Urinary bladder (tissue), 4 donors: Measurements from ENCODE around the gene GMDS. TPM values are rescaled to one million over a fixed set of nuclear protein-coding genes. Genes with fewer than 3 reads are reported as not detected.

ENCODE experiments used
- DNase-seq: peaks from one replicate; pipeline ENCODE4 v3.0.0-alpha.2; 2015; ENCODE audit errors: extremely low spot score
- H3K27ac ChIP-seq: one replicate; pipeline ENCODE4 v1.5.1; 2013; ENCODE audit warnings: low read depth, mild to moderate bottlenecking, moderate library complexity
- H3K36me3 ChIP-seq: one replicate; pipeline ENCODE4 v1.6.1; 2013; ENCODE audit warnings: mild to moderate bottlenecking, moderate library complexity; ENCODE audit not compliant: insufficient read depth
- H3K4me1 ChIP-seq: one replicate; pipeline ENCODE4 v1.6.1; 2013; ENCODE audit warnings: mild to moderate bottlenecking, moderate library complexity; ENCODE audit not compliant: insufficient read depth
- H3K4me3 ChIP-seq: one replicate; pipeline ENCODE4 v1.5.1; 2013; ENCODE audit warnings: low read depth, low read length
- WGBS: extraction: QIAGEN DNeasy Blood & Tissue Kit; methylation state at CpG from one replicate; pipeline ENCODE4 v1.1.7; 2013; 5-methylcytosine and 5-hydroxymethylcytosine counted together
- polyA plus RNA-seq: library from polyadenylated mRNA; stranded (reverse); fragments of 200-250 nt; gene quantifications from one replicate; pipeline ENCODE4 v1.2.3, GENCODE V29; 2013
- total RNA-seq: library from RNA; depleted of rRNA; stranded (reverse); fragments of >200 nt; gene quantifications from one replicate; pipeline ENCODE4 v1.2.3, GENCODE V29; 2014
- donor health status: healthy with polysubstance abuse.
- donor health status: healthy.

The GMDS gene
- total and polyA plus RNA-seq, 2 donors: 7.5 to 10.7 TPM

DNA sequence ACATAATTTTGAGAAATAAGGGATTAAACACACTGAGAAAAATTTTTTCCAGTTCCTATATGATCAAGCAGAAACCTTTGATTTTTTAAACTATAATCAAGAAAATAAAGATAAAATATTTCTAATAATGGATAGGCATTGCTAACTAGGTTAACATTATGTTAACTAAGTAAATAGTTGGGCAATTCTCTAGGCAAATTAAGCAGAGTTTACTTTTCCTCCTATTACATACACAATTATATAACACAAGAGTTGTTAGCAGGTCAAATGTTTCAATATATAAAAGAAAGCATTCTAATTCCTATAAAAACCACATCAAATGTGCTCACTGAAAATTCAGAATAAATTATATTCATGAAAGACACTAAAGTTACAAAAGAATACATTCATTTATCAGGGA lies 191.7 kb downstream of the GMDS start:
- no peak for DNase-seq
- Histone ChIP-seq H3K36me3 (no peaks in the 10 kb centered on the region), H3K27ac (no peak overlapping the region), H3K4me3 (no peak overlapping the region), H3K4me1 (peaks cover 1% of the 10 kb centered on the region)

DNA sequence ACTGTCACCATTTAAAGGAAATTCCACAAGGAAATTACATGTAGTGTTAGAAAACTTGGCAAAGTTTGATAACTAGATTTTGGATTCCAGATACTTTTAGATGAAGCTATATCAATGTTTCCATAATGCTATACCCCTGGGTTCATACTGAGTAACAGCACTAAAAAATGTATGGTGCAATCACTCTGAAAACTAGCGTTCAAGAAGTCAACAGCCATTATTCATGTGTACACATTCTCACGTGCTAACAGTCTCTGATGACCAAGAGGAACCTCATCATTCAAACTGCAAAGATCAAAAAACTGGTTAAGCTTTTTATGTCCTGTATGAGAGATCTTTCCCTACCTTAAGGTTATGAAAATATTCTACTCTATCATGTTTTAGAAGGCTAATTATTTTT lies 197.6 kb downstream of the GMDS start:
- no peaks in the 10 kb centered on the region for H3K36me3 ChIP-seq
- H3K4me1 ChIP-seq: no peaks in the 10 kb centered on the region
- no peak for DNase-seq
- H3K27ac ChIP-seq: no peak overlapping the region
- H3K4me3 ChIP-seq: no peak overlapping the region
- WGBS: 64% methylated on average over 2 of the region's 2 CpGs

DNA sequence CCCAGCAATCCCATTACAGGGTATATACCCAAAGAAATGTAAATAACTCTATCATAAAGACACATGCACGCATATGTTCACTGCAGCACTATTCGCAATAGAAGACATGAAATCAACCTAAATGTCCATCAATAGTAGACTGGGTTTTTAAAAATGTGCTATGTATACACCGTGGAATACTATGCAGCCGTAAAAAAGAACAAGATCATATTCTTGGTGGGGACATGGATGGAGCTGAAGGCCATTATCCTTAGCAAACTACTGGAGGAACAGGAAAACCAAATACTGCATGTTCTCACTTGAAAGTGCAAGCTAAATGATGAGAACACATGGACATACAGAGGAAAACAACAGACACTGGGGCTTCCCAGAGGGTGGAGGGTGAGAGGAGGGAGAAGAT lies 201.2 kb downstream of the GMDS start:
- no peak overlapping the region for H3K27ac ChIP-seq
- WGBS: 98% methylated on average over 4 of the region's 4 CpGs
- DNase-seq: no peak
- H3K4me1 ChIP-seq: no peaks in the 10 kb centered on the region
- no peaks in the 10 kb centered on the region for H3K36me3 ChIP-seq
- H3K4me3 ChIP-seq: no peak overlapping the region

DNA sequence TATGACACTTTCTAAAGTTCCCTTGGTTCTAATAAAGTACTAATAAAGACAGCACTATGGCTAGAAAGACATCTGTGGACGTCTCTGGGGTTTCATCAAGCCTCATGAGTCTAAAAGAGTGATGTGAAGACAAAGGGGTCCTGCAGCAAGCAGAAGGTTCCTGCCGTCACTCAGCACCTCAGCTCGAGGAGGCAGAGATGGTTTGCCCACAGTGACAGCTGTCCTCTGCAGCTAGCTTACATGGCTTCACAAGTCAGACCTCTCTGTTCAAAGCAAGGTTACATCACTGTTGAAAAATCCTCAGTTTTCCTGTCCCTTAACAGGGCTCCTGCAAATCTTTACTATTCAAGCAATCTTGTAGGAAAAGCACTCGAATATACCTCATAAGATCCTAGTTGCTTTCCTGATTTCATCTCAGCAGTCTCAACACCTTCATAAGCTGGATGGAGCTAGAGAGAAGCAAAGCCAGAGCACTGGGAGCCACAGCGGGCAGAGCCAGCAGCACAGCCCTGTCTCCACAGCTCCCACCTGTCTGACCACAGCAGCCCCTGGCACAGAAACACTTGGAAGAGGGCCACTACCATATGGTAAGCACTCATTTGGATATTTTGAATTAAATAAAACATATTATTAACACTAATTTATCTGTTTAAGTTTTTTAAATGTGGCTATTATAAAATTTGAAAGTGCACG lies 202.3 kb downstream of the GMDS start:
- 79% methylated on average over 6 of the region's 6 CpGs for WGBS
- DNase-seq: no peak
- Histone ChIP-seq H3K4me3 (no peak overlapping the region), H3K27ac (no peak overlapping the region), H3K36me3 (no peaks in the 10 kb centered on the region), H3K4me1 (no peaks in the 10 kb centered on the region)

DNA sequence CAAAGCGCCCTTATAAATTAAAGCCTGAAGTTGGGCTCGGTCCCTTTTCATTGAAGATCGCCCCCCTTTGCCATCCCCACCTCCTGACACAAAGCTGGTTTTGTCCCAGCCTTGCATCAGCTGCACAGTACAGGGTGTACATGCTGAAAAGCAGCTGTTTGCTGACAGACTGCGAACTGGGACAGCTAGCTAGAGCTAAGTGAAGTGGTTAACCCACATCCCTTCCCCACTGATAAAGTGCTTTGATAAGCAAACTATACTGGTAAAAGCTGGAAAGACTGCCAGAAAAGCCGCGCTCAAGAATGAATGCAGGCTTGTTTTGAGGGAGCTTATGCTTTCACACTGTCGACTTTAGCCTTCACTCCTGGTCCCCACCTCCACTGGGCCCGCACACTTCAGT lies 207.3 kb downstream of the GMDS start:
- WGBS: 50% methylated on average over 8 of the region's 8 CpGs
- DNase-seq: peak; percentile 36
- no peak overlapping the region for H3K27ac ChIP-seq
- H3K36me3 ChIP-seq: no peaks in the 10 kb centered on the region
- no peaks in the 10 kb centered on the region for H3K4me1 ChIP-seq
- no peak overlapping the region for H3K4me3 ChIP-seq

DNA sequence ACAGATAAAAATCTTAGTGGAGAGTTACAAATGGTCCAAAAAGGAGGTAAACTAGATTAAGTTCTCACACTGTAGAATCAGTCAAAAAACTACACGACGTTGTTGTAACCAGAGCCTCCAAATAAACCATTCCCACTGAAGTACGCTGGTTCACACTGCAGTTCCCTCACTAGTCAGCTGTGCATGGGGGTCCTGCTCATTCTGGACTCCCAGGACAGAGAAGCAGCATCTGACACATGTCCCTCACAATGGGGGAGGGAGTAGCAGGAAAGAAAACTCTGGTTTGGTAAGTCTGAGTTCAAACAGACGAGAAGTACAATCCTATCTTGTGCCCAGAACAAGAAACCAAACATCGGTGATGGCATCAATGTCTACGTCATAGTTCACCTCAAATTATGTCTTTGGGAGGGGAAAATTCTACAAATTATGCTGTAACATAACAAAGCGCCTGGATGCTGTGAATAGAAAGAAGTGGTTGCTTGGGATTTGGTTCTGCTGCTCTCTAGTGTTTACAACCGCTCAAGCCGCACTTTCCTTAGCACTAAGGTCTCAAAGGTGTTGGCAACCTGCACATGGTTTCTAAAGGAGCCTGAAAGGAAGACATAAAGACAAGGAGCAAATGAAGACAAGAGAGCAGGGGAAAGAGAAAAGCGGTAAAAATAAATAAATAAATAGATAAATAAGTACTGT lies 208.0 kb downstream of the GMDS start:
- DNase-seq: no peak
- H3K4me3 ChIP-seq: no peak overlapping the region
- no peak overlapping the region for H3K27ac ChIP-seq
- no peaks in the 10 kb centered on the region for H3K36me3 ChIP-seq
- WGBS: 70% methylated on average over 10 of the region's 10 CpGs
- no peaks in the 10 kb centered on the region for H3K4me1 ChIP-seq

DNA sequence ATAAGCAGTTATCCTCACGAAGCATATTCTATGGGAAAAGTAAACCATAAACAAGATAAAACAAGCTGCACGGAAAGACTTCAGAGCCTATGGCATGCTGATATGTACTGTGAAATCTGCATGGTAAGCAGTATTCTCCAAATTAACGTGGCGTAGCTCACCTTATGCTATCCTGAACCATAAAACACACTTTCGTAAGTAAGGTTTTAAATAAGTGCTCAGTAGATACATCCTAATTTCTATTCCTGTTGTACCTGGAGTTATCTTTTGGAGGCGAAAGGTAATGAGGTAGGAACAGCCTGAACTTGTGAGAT lies 208.7 kb downstream of the GMDS start:
- Histone ChIP-seq H3K27ac (no peak overlapping the region), H3K4me1 (no peaks in the 10 kb centered on the region), H3K36me3 (no peaks in the 10 kb centered on the region), H3K4me3 (no peak overlapping the region)
- WGBS: 59% methylated on average over 6 of the region's 6 CpGs
- no peak for DNase-seq

DNA sequence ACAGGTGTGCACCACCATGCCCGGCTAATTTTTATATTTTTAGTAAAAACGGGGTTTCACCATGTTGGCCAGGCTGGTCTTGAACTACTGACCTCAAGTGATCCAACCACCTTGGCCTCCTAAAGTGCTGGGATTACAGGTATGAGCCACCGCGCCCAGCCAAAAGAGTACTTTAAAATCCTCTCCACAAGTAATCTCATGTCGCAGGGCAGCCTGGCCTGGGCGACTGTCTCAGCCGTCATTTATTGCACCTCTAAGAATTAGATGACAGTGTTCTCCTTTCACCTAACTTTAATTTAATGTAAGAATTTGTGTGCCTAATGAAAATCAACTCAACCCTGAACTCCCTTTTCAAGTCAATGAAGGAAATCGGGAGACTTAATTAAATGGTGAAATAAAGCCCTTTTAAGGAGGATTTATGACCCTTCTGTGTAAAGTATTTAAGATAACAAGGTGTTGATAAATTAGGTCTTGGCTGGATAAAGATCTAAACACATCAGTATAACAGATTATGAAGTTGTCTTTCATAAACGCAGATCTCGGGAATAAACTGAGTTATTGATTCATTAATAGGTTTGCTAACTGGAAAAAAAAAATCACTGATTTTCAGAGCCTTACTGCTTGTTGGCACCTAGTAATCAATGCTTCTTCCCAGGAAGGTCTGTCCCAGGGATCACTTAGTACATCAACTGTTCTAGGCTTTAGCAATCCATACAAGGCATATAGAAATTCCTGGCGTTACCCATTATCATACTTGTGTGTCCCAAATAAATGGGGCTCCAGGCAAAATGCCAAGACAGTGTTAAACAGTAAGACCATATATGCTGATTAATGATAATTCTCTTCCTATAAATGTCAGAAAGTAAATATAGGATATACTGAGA lies 209.3 kb downstream of the GMDS start:
- no peak overlapping the region for H3K27ac ChIP-seq
- no peak for DNase-seq
- no peaks in the 10 kb centered on the region for H3K4me1 ChIP-seq
- 80% methylated on average over 11 of the region's 11 CpGs for WGBS
- no peaks in the 10 kb centered on the region for H3K36me3 ChIP-seq
- H3K4me3 ChIP-seq: no peak overlapping the region

DNA sequence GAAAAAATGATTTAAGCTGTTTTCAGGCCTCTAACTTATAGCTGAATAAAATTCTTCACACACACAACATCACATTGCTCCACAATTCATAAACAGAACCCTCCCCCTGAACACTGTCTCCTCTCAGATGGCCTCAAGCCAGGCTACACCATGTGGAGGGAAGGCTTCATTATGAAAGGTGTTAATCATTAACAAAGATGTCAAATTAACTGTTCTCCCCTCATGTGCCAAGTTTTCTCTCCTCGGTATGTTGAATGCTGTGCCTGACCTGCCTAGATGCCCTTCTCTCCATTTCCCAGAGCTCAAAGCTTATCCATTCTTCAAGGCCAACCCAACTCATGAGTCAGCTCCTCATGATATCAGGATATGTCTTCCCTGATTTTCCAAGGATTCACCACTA lies 210.4 kb downstream of the GMDS start:
- 93% methylated on average over 1 of the region's 1 CpG for WGBS
- no peak overlapping the region for H3K4me3 ChIP-seq

DNA sequence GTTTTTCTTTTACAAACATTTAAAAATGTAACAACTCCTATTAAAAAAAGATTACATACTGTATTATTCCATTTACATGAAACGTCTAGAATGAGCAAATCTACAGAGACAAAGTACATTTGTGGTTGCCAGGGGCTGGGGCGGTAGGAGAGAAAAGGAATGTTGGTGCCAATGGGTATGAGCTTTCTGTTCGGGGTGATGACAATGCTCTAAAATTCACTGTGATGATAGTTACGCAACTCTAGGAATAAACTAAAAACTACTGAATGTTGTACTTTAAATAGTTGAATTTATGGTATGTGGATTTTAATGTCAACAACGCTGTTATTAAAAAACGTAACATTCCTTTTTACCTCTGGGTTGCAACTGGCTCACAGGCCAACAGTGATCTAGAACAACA lies 211.1 kb downstream of the GMDS start:
- no peak for DNase-seq
- H3K36me3 ChIP-seq: no peaks in the 10 kb centered on the region
- no peaks in the 10 kb centered on the region for H3K4me1 ChIP-seq
- no peak overlapping the region for H3K27ac ChIP-seq
- WGBS: 85% methylated on average over 6 of the region's 6 CpGs
- no peak overlapping the region for H3K4me3 ChIP-seq

More for the DNA sequence above, 210.4 kb downstream of the GMDS start:
- H3K36me3 ChIP-seq: no peaks in the 10 kb centered on the region
- no peaks in the 10 kb centered on the region for H3K4me1 ChIP-seq
- DNase-seq: no peak
- H3K27ac ChIP-seq: no peak overlapping the region

DNA sequence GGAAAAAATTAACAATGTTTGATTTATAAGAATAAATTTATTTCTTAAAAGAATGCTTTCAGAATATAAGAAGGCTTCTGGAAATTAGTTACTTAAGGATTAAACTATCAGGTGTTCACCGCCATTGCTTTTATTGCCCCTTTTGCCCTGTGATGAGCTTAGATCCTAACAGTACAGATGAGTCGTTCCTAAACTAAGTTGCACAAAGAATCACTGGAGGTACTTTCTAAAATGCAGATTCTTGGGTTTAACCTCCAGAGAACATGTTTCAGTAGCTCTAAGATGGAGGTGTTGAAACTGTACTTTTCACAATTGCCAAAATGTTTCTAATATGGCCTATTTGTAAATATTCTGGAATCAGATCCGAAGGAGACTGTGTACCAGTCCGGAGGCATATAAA lies 211.9 kb downstream of the GMDS start:
- WGBS: 97% methylated on average over 4 of the region's 4 CpGs
- no peak for DNase-seq
- H3K4me3 ChIP-seq: no peak overlapping the region
- no peaks in the 10 kb centered on the region for H3K4me1 ChIP-seq
- no peaks in the 10 kb centered on the region for H3K36me3 ChIP-seq
- no peak overlapping the region for H3K27ac ChIP-seq

DNA sequence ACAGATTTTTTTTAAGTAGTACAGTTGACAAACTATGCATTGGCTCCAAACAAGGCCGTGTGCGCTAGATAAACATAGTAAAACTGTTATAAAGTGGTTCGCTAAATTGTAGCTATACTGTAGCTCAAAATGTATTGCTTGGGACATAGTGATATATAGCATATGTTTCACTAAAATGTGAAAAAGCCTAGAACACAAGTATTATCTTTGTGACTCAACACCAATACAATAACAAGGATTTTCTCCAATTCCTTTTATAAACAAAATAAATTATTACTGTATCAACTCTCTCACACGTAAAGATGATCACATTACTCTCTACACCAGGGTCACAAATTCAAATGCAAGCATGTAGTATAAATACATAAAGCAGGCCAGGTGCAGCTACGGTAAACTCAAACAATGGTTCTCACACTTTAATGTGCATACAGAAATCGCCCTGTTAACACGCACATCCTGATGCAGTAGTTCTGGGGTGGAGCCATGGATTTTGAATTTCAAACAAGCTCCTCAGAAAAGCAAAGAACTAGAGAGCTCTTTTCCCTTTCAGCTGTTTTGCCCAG lies 214.6 kb downstream of the GMDS start:
- Histone ChIP-seq H3K4me1 (no peaks in the 10 kb centered on the region), H3K36me3 (no peaks in the 10 kb centered on the region), H3K27ac (no peak overlapping the region), H3K4me3 (no peak overlapping the region)
- no peak for DNase-seq
- WGBS: 82% methylated on average over 7 of the region's 7 CpGs

DNA sequence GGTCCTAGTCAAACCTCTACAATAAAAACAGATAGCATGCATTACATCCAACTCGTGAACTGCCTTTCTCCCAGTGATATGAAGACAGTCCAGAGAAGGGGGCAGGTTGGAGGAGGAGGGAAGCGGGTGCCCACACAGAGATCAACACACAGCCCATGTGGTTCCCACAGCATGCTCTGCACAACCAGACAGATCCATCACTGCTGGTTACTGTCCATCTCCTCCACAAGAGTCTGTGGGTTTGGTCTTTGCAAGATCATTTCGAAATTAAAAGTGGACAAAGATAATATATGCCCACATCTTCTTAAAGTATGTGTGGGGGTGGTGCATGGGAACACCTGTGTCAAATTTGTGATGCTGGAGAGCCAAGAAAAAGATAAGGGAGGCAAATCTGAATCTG lies 215.5 kb downstream of the GMDS start:
- Histone ChIP-seq H3K4me3 (no peak overlapping the region), H3K36me3 (no peaks in the 10 kb centered on the region), H3K27ac (no peak overlapping the region), H3K4me1 (no peaks in the 10 kb centered on the region)
- no peak for DNase-seq
- WGBS: 95% methylated on average over 3 of the region's 3 CpGs
